ENCODE measurements around the gene TPPP2.
"Not testable (repeated sequence)": the region's sequence is repeated elsewhere in the genome, so short reads cannot be mapped to it uniquely, and the experiment has no call there.

DNA sequence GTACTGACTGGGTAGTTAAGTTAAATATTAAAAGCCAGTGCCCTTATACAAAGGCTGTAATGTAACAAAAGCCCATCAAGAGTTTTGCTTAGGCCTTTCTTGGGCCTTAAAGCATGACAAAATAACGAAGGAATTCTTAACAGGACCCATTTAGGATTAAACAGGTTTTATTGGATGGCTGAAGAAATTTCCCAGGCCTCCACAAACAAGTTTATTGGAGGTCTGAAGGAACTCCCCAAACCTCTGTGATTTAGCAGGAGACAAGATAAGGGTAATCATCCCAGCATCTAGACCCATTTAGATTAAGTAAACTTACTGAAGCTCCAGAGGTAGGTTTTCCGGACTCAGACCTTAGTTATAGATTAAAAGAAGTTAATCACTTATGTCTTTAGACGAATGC lies 20.3 kb upstream of the TPPP2 start:
- TF ChIP-seq, protein P1, sequence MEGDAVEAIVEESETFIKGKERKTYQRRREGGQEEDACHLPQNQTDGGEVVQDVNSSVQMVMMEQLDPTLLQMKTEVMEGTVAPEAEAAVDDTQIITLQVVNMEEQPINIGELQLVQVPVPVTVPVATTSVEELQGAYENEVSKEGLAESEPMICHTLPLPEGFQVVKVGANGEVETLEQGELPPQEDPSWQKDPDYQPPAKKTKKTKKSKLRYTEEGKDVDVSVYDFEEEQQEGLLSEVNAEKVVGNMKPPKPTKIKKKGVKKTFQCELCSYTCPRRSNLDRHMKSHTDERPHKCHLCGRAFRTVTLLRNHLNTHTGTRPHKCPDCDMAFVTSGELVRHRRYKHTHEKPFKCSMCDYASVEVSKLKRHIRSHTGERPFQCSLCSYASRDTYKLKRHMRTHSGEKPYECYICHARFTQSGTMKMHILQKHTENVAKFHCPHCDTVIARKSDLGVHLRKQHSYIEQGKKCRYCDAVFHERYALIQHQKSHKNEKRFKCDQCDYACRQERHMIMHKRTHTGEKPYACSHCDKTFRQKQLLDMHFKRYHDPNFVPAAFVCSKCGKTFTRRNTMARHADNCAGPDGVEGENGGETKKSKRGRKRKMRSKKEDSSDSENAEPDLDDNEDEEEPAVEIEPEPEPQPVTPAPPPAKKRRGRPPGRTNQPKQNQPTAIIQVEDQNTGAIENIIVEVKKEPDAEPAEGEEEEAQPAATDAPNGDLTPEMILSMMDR (conservative IDR thresholded peaks at IDR 0.05; ENCODE audit: low read depth, low read length): not testable (repeated sequence)
- TF ChIP-seq EZH2phosphoT487 (IDR thresholded peaks at IDR 0.05; ENCODE audit: borderline replicate concordance, low read length); EZH2 (IDR thresholded peaks at IDR 0.05; ENCODE audit: low read length, unreplicated experiment): not testable (repeated sequence)
